GM18870 (cell line): Measurements from ENCODE around the gene JPH3.

Source experiments
- ATAC-seq: cut with Tn5 transposase; IDR thresholded peaks from one replicate; pipeline ENCODE4 v1.9.1; 2021; ENCODE audit warnings: moderate library complexity; ENCODE audit not compliant: unreplicated experiment

The JPH3 gene

DNA sequence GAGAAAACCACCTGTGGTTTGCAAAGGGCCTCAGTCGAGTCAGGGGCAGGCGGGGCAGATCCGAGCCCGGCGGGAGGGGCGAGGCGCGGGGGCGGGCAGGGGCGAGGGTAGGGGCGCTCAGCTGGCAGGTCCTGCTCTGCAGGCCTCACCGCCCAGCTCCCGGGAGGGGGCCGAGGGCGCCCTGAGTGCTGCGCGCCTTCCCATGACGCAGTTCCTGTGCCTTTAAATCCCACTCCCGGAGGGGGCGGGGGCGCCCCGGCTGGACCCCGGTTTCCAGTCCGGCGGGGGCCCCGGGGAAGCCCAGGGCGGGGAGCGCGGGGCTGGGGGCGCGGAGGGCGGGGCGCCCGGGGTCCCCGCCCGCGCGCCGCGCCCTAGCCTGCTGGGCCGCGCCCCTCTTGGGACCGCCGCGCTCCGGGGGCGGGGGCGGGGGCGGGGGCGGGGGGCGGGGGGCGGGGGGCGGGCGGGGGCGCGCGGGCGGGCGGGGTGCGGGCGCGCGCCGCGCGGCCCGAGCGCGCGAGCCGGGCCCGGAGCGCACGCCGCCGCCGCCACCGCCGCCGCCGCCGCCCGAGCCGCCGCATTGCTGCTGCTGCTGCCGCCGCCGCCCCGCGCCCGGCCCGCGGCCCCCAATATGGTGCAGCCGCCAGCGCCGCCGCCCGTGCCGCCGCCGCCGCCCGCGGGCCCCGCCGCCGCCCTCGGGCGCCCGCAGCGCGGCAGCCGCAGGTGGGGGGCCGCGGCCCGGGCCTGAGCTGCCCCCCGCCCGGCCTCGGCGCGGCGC is at the start of gene JPH3:
JPH3 (plus strand) TSS at position 508 of the 775 bp plus-strand sequence. CDS start 639 bp downstream, outside the sequence.
- no peak for ATAC-seq

GRCh38 chr16:87552772-87553573 is 49.3 kb upstream of the JPH3 start:
- ATAC-seq: no peak

GRCh38 chr16:87554754-87555427 is 47.4 kb upstream of the JPH3 start:
- ATAC-seq: no peak

DNA sequence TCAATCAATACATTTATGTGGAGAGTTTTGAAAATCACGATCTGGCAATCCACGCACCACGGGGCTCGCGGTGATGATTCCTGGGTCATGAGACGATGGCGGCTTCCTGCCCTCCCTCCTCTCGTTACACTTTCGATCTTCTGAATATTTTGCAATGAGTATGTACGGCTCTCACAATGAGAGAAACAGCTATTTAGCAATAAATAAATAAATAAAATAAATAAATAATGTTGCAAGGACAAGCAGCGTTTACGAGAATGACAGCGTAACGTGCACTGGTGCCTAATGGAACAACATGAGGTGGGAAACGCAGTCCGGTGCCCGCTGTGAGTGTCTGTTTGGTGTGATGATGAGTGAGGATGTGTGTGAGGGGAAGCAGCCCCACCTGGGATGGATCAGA is 46.7 kb upstream of the JPH3 start:
- no peak for ATAC-seq

DNA sequence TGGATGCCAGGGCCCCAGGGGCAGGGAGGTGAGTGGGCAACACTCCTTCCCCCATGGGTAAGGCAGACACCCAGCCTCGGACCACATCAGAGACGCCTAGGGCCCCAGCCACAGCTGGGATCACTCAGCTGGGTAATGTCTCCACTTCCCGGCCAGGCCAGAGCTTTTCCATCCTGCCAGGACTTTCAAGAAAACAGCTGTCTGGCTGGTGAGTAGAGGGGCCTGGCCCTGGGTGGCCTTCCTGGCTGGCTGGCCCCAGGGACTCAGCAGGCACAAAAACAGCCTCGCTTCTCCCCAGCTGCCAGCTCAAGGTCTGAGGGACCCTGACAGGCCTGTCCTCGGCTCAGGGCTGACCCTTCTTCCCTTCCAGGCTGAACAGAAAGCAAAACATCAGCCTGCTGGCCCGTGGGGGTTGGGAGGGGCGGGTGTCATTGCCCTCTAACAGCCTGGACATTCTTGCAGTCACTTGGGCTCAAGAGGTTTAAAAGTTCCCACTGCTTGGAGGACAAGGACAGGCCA is 45.3 kb upstream of the JPH3 start:
- no peak for ATAC-seq

- no peak for ATAC-seq
Observed at GRCh38 chr16:87558682-87559081, 43.6 kb upstream of the JPH3 start.

DNA sequence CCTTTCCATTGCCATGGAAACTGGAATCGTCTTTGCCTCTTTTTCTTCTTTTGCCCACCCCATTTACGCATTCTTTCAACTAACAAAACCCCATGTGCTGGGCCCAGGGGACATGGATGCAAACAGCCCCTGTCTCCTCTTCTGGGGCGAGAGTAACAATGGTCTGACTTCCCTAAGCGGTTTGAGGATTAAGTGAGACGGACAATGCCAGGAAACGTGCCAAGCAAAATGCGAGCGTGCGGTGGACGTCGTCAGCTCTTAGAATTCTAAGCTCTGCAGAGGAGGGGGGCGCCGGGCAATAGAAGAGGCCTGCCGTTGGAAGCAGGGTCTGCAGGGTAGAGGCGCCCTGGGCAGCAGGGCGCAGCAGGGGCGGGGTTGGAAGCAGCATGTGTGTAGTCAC is 42.4 kb upstream of the JPH3 start:
- no peak for ATAC-seq

DNA sequence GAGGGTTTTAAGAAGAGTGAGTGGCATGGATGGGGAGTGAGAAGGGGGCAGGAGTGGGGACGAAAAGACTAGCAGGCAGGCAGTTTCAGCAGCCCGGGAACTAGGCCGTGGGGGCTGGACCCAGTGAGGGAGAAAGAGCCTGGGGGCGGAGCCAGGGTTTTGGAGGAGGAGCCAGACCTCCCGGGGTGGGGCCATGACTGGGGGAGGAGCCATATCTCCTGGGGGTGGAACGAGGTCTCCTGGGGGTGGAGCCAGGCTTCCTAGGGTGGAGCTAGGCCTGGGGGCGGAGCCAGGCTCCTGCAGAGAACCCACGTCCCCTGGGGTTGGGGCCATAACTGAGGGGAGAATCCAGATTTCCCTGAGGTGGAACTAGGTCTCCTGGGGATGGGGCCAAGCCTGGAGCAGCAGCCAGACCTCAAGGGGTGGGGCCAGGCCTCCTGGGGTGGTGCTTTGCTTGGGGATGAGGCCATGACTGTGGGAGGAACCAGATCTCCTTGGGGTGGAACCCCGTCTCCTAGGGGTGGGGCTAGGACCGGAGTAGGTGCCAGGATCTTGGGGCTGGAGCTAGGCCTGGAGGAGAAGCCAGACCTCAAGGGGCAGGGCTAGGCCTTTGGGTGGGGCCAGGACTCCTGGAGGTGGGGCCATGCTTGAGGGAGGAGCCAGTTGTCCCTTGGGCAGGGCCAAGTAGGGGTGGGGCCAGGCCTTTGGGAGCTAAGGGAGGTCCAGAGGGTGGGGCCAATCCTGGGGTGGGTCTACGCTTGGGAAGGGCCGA is 41.7 kb upstream of the JPH3 start:
- no peak for ATAC-seq

DNA sequence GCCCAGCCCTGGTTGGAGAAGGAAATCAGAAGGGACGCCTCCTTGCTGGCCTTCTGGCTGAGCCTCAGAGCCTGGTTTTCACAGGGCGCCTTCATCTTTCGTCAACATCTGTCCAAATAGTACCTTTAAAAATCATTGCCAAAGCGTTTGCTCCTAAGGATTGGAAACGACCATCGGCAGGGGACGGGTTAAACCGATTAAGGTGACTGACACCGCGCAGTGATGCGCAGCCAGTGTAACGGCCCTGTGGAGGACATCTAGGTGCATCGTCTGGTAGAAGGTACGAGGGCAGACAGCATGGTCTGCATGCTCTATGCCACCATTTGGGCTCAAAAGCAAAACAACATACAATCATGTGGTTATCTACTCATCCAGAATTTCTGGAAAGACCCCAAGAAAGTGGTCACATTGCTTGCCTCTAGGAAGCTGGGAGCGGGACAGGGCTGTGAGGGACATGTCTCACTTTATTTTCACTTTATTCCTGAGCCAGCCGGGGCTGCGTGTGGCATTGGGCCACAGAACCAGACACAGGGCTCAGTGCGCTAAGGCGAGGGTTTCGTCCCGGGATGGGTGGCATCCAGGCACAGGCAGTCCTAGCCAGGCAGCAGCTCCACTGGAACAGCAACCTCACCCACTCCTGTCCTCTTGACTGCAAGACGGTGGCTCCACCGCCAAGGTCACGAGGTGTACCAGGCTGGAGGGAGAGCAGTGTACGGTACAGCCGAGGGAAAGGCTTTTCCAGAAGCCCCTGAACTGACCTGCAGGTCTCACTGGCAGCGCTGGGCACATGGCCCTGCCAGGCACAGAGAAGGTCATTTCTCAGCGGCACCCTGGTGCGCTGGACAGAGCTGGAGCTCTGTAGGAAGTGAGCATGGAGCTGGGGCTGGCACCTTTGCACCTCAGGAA is 40.9 kb upstream of the JPH3 start:
- no peak for ATAC-seq

- no peak for ATAC-seq
Observed at GRCh38 chr16:87562201-87562600, 40.1 kb upstream of the JPH3 start.

DNA sequence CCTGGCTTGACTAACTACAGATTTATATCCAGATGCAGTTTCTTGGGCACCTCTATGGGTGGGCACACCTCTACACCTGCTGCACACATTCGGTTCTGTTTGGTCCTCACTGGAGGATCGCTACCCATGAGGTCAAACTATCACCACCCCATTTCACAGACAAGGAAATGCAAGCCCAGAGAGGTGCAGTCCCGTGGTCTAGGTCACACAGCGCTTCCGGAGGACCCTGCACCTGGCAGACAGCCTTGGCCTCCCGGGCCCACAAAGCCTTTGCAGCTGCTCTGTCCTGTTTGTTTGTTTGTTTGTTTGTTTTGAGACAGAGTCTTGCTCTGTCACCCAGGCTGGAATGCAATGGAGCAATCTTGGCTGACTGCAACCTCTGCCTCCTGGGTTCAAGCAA is 39.3 kb upstream of the JPH3 start:
- ATAC-seq: no peak

DNA sequence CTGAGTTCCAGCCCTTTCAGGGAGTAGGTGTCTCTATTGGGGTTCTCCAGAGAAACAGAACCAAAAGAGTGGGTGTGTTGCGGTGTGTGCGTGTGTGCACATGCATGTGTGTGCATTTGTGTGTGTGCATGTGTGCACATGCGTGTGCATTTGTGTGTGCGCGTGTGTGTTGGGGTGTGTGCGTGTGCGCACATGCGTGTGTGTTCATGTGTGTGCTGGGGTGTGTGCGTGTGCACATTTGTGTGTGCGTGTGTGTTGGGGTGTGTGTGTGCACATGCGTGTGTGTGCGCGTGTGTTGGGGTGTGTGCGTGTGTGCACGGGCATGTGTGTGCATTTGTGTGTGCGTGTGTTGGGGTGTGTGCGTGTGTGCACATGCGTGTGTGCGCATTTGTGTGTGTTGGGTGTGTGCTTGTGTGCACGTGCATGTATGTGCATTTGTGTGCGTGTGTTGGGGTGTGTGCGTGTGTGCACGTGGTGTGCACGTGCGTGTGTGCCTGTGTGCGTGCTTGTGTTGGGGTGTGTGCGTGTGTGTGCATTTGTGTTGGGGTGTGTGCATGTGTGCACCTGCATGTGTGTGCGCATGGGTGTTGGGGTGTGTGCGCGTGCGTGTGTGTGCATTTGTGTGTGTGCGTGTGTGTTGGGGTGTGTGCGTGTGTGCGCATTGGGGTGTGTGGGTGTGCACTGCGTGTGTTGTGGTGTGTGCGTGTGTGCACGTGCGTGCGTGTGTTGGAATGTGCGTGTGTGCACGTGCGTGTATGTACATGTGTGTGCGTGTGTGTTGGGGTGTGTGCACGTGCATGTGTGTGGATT is 38.4 kb upstream of the JPH3 start:
- ATAC-seq: no peak

DNA sequence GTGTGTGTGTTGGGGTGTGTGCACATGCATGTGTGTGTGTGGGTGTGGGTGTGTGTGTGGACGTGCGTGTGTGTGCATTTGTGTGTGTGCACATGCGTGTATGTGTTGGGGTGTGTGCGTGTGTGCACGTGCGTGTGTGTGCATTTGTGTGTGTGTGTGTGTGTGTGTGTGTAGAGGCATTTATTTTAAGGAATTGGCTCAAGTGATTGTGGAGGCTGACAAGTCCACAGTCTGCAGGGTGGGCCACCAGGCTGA is 37.9 kb upstream of the JPH3 start:
- ATAC-seq: no peak

GRCh38 chr16:87569601-87570571 is 32.4 kb upstream of the JPH3 start:
- ATAC-seq: no peak

DNA sequence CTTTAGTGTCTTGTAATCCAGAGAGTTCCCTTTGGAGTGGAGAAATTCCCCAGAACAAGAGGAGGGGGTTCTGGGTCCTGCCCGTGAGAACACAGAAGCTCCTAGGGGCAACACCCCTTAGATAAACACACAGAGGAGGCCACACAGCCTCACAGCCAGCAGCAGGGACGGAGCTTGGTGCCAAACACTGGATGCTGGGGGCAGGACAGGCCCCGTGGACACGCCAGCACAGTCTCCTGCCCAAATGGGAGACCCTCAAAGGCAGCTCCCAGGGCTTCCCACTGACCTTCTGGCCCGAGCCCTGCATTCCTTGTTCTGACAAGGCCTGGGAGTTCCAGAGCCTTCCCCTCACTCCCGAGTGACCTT is 31.8 kb upstream of the JPH3 start:
- no peak for ATAC-seq

DNA sequence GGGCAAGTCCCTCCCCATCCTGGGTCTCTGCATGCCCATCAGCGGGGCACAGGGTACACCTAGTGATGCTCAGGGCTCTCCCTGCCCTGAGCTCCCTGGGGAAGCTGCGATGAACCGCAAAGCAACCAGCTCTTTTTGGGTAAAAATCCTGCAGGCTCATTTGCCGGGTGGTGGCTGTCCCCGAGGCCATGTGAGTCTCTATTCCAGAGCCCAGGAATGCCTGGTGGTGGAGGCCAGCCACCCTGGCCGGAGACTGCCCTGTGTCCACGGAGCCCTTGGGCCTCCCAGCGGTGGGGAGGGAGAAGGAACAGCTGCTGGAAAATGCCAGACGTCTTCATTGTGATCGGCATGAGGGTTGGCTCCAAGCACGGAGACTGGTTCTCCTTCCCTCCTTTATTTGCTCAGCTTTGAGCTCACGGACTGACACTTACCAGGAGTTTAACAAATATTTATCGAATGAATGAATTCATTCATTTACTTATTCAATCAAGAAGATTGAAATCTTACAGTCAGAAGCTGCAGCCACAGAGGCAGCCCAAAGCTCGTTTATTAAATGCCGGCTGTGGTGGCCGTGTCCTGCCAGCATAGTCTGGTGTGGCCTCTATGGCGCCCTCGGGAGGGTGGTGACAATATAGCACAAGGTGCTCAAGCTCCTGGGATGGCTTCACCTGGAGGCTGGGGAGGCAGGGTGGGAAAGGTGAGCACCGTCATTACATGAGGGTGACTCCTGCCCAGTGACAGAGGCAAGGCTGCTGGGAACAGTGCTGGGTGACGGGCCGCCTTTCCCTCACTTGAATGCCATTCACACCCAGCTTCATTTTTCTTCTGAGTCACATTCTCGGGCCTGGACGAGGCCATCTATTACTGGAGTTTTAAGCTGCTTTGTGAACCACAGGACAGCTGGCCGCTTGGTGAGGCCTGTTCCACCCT is 31.1 kb upstream of the JPH3 start:
- no peak for ATAC-seq

DNA sequence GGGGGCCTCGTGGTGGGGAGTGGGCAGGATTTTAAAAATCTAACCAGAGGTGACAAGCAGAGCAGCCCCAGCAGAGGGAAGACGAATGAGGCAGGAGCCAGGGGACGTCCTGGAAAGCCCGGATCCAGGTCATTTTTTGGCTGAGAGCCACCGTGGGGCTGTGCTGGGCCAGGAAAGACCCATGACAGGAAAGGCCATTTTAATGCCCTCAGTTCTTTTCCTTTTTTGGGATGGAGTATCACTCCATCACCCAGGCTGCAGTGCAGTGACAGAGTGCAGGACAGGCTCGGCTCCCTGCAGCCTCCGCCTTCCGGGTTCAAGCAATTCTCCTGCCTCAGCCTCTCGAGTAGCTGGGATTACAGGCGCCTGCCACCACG is 30.5 kb upstream of the JPH3 start:
- ATAC-seq: no peak
